ENCODE results near the gene TSHZ3.

Gene TSHZ3

DNA sequence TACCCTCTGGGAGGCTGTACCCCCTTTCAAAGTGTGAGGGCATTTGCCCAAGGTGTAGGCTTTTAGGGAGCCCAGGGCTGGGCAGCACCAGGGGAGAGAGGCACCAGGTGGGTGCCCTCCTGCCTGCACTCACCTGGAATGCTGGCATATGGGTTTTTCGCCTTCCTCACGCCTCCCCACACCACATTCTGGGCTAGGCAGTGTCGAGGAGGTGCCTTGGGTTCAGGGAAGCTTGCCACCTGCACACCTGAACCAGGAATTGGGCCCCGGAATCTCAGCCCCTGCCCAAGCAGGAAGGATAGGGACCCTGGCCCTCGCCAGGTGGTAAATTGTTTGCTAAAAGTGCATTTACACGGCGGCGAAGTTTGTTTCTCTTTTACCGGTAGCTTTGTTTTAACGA is 5.1 kb upstream of the TSHZ3 start:
- DNase-seq (ENCODE audit: extremely low read depth in 1 of 2, low read depth in 1 of 2), result no peak

DNA sequence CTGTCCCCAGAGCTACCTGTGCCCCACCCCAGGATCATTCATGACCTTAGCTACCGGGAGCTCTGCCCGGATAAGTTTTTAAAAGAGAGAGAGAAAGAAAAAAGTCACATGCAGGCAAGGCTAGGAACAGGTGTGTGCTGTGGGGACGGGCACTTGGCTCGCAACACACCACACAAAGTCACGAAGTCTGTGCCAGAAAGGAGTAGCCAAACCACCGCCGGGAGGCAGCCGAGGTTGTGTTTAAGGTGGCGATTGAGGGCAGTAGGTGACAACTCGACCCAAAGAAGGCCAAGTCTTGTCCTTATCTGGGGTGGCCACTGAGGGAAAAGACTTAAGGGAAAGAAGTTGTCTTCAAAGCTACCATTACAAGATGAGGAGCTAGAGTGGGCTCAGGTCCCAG is 4.6 kb upstream of the TSHZ3 start:
- no peak for DNase-seq (ENCODE audit: extremely low read depth in 1 of 2, low read depth in 1 of 2)

DNA sequence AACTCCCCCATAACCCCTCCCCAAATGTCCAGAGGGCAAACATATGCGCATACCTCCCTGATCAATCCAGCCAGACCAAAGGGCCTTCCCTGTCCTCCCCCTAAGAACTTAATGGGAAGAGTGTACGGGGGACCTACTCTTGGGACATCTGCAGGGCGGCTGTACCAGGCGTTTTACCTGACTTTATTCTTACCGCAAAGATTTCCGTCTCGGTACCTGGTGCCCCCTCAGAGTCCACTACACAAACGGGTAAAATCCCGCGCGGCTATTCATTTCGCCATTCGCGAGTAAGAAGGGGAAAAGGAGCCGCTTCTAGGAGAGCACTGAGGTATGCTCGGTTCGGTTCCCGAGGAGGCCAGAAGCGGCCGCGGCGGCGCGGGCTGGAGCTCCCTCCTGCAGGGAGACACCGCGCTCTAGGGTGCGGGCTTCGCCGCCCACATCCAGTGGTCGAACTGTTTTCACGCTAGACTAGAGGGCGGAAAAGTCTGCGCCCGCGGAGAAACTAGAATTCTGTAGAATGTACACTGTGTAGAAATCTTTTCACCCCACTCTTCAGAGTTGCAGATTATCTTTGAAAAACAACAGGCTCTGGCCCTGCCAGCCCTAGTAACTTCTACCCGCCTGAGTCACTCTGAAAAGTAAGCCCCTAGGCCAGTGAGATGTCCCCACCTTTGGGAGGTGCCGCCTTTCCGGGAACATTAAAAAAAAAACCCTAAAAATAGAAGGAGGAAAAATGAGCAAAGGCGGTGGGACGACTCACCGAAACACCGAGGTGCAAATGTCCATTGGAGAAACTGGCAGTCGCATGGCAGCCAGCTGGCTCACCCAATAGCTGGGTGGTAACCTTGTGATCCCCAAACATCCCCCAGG is 3.8 kb upstream of the TSHZ3 start:
- no peak for DNase-seq (ENCODE audit: extremely low read depth in 1 of 2, low read depth in 1 of 2)

DNA sequence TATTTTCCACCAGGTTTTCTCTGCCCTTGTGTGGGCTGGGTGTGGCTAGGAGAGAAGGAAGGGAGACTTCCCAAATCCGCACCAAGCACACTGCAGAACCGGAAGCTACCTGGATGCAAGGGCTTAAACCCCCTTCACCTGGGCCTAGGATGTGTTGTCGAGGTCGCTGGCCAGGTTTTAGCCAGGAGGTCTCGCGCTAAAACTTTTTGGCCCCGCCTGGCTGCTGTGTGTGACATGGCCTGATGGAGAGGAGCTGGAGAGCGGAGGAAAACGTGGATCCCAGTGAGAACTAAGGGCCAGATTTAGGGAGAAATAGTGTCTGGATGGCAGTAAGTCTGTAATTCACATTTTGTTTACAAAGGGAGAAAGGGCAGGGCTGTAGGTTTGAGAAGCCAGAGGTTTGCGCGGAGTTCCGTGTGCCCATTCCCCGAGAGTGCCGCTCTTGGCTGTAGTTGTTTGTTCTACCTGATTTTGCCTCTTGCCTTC is 3.1 kb upstream of the TSHZ3 start:
- DNase-seq (ENCODE audit: extremely low read depth in 1 of 2, low read depth in 1 of 2), result no peak

DNA sequence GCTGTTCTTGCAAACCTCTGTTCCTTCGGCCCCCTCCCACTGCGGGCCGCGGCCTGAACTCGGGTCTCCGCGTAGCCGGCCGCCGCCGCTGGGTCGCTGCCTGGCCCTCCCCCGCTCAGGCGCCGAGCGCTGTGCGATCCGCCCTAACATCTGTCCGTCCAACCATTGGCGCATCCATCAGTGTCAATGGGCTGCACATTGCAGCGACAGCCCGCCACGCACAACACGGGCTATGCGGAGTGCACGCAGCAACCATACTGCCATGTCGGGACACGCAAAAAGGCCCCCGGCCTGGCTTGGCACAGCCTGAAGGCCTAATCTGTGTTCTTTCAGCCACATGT is 2.6 kb upstream of the TSHZ3 start:
- no peak for DNase-seq (ENCODE audit: extremely low read depth in 1 of 2, low read depth in 1 of 2)

DNA sequence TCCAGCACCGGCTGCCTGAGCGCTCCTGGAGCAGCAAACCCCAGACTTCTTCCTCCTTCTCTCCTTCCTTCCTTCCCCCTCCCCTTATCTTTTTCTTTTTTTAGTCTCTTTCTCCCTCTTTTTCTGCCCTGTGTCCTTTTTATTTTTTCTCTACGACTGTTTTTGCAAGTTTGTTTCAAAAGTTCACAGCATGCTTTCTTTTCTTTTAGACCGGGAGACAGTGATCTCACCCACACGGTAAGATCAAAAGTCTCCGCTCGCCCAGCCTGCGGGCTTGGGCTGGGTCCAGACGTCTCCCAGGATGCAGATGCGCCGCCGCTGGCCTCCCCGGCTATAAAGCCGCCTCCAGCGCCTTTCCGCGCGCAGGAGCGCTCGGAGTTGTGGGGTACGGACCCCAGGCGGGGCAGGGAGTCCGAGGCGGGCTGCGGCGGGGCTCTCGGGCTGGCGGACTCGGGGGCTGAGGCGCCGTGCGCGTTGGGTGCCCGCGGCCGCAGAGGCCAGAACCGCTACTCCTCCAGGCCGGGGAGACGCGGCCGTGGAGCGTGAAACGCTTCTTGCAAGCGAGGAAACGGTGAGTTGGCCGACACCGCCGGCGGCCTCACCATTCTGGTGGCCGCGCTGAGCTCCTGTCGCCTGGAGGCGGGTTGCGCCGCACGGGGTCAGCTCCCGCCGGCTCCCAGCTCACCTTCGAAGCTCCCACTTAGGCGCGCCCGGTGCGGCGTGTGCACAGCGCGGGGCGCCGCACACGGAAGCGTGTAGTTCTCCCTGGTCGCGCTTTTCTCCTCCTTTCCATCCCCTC is 2.0 kb upstream of the TSHZ3 start:
- no peak for DNase-seq (ENCODE audit: extremely low read depth in 1 of 2, low read depth in 1 of 2)

DNA sequence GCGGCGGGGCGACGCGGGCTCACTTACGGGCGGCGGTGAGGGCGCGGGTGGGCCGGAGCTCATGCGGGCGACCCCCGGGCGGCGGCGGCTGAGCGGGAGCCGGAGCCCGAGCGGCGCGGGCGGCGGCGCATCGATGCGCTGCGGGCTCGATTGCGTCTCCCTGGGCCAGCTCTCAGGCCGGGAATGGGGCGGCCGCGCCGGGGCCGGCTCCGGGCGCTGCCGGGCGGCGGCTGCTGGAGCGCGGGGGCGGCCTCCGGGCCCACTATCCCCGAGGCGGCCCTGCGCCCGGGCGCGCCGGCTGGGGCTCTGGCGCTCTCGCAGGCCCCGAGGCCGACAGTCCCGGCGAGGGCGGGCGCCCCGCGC is 1.4 kb upstream of the TSHZ3 start:
- no peak for DNase-seq (ENCODE audit: extremely low read depth in 1 of 2, low read depth in 1 of 2)

DNA sequence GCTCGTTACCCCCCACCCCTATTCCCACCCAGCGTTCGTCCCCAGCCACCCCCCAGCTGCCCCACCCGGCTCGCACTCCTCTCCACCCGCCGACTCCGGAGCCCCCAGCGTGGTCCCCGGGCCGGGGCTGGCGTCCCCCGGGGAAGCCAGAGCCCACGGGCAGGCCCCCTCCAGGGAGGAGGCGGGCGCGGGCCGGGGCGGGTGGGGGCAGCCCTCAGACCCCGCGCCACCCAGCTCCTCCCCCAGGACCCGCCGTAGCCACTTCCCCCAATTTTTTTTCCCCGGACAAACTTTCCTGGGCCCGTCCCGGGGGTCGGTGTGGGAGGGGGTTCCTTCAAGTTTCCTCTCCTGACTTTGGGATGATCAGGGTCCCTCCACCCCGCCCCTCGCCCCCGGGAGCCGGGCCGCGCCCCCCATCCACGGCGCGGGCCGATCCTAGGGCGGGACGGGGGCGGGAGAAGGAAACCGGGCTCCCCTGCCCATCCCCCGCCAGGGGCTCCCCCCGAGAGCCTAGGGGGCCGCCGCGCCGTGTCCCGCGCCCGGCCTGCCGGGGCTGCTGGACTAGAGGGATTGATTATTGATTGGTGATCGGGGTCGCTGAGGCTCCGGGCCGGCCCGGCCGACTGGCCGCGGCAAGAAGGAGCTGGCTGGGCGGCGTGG is 927 bp upstream of the TSHZ3 start:
- no peak for DNase-seq (ENCODE audit: extremely low read depth in 1 of 2, low read depth in 1 of 2)

DNA sequence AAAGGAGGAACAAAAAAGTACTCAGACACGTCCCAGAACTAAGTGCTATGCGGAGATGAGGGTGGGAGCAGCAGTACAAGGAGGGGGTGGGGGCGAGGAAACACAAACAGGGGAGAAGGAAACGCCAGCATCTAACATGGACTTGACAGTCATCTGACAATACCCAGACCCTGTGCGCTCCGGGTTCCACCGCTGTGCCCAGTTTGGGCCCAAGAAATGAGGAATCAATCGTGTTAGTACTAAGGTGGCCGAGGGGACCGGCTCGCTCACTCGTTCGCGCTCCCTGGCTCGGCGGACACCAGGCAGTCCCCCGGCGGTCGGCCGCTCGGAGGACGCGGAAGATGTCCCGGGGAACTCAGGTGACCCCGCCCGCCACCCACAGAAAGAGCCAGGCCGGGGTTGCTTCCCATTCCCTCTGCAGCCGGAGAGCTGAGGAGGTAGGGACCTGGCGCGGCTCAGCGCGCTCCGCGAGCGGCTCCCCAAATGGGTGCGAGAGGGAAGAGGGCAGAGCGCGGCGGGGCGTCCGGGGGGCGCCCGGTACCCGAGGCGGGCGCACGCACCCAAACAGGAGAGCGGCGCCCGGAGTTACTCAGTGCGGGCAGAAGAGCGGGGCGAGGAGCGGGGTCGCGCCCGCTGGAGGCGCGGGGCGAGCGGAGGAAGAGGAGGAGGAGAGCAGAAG is 616 bp downstream of the TSHZ3 start:
- DNase-seq (ENCODE audit: extremely low read depth in 1 of 2, low read depth in 1 of 2), result no peak

DNA sequence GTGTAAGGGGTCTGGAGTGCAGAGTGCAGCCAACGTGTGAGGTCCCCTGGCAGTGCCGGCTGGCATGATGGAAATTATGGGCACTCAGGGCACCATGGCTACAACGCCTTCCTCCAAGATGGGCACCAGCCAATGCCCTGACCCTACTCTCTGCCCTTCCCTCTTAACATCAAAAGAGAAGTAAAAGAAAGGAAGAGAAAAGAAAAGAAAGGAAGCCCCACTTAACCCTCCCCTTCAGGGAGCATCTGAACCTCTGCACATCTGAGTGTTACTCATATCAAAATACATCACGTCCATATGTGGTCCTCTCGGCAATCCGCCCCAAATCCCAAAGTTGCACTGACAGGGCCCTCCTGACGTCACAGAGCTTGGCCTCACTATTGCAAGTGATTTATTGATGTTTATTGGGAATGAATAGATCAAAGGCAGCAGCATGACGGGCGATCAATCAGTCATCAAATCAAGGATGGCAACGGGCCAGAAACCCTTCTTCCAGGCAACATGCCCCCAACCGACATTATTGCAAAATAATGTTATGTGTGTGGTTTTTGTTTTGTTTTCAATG is 1.3 kb downstream of the TSHZ3 start:
- no peak for DNase-seq (ENCODE audit: extremely low read depth in 1 of 2, low read depth in 1 of 2)

DNA sequence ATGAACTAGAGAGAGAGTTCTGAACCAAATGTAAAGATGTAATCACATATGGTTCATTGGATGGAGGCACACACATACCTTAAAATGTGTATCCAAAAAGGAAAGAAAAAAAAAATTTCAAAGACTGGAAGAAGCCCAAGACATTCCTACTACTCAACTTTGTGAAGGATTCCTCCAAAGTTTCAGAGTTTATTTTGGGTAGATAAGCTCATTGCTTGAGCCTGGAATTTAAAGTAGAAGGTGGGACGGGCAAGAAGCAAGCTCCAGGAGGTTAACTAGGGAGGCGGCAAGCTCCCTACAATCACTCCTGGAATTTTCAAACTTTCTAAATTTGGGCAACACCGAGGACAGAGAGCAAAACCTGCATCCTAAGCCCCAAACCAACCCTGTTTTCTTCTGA is 1.9 kb downstream of the TSHZ3 start:
- no peak for DNase-seq (ENCODE audit: extremely low read depth in 1 of 2, low read depth in 1 of 2)

DNA sequence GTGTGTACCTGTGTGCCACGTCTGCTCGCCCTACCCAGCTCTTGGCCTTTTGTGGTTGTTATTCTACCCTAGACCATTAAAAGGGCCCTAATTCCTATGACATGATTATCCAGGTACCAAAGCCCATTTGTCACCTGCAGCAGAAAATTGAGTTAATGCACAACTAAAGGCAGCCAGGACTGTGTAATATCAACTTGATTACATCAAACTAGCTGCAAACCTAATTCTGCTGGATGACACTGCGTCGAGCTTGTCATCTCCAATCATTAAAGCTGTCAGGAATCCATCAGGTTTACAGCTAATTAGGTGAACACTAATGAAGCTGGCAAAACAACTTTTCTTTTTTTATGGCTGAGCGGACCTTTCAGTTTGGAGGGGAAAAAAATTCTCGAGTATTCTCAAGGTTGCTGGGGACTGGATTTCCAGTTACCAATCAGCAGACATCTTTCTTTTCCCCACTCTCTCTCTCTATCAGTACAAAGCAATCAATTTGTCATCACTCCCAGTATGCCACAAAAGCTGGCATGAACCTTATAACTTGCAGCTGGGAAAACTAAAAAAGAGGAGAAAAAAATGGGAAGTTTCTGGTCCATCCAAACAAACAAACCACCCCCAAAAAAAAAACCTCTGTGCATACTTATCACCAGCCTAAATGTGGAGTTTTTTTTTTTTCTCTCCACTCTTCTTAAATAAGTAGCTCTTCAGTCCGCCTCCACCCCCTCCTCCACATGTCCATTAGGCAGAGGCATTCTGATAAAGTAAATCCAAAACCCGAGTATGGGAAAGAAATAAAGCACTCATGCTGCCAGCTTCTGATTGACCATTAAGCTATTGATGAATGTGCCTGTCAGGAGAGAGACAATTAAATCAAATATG is 2.8 kb downstream of the TSHZ3 start:
- DNase-seq (ENCODE audit: extremely low read depth in 1 of 2, low read depth in 1 of 2), result no peak

DNA sequence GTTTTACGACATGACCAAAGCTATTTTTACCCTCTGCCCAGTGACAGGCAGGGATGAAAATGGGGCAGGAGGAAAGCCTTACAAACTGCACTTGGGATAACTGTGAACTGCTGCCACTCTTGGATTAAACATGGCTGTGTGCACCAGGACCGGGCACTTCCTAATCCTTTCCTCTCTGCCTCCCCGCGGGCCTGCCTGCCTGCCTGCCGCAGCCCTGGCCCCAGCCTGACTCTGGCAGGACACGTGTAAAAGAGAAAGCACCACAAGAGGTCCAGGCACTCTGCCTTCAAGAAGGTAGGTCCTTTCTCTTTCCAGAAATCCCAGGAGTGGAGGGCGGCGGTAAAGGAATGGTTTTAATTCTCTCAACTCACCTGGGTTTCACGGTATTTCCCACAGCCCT is 4.8 kb downstream of the TSHZ3 start:
- no peak for DNase-seq (ENCODE audit: extremely low read depth in 1 of 2, low read depth in 1 of 2)

DNA sequence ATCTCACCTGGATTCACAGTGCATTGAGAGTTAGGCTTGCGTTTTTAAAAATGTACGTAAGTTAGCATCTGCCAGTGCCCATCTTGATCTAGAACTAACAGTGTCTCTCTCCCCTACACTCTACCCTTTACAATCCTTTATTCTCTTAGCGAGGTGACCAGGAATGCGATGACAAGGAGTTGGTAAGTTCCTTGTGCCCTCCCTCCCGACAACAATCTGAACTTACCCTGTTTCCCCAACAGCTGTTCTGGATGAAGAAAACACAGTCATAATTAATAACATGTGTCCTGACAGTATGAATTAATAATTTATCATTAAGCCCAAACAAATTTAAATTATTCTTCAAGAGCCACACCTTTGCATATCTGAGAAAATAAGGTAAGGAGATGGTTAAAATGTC is 6.3 kb downstream of the TSHZ3 start:
- no peak for DNase-seq (ENCODE audit: extremely low read depth in 1 of 2, low read depth in 1 of 2)

DNA sequence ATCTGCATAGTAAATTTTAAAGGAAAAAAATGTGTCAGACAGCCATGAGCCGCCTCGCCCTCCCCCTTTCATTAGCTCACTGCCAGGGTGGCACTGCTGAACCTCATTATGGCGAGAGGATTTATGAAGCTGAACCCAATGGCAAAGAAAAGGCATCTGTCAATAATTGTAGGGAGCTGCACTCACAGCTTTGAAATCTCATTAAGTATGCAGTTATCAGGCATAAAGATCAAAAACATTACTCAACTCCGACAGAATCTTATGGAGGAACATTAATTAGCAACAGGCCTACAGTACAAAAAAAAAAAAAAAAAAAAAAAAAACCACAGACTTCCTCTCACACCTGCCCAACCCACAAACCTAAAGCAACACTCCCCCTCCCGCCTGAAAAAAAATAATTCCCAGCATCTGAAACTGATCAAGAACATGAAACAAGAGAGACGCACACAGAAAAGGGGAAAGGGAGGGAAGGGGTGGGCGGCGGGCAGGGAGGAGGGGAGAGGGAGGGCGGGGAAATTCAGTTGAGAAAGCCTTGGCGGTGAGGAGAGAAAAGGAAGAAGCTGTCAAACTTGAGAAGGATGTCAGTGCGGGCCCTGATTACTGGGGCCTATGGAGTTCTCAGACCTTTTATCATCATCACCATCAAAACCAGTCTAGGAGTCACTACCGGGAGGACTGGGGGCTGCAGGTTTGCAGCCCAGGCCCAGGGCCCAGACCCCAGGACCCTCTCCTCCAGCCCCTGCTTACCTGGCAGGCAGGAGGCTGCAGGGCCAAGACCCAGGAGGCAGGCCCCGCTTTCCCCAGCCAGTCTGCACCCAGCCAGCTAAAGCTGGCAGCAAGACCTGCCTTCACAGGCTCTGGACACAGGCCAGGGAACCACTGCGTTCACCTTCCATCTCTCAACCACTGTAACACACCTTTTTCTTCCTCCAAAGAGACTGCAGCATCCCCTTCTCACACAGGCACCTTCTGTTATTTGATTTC is 8.9 kb downstream of the TSHZ3 start:
- no peak for DNase-seq (ENCODE audit: extremely low read depth in 1 of 2, low read depth in 1 of 2)

DNA sequence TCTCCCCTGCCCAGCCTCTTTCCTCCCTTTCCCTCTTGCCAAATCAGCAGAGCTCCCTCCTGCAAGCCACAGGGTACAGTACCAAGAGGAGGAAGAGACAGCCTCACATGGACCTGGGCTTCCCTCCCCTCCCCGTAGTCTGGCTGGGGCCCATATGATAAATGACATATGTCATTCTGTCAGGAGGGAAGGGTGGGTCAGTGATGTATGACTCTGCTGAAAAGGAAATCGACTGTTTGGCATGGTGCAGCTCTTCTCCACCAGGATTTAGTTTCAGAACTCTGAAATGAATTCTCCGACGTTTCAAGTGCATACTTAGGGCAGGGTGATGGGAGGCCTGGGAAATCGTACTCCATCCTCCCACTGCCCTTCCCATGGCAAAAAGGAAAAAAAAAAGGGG is 9.8 kb downstream of the TSHZ3 start:
- DNase-seq (ENCODE audit: extremely low read depth in 1 of 2, low read depth in 1 of 2), result no peak

DNA sequence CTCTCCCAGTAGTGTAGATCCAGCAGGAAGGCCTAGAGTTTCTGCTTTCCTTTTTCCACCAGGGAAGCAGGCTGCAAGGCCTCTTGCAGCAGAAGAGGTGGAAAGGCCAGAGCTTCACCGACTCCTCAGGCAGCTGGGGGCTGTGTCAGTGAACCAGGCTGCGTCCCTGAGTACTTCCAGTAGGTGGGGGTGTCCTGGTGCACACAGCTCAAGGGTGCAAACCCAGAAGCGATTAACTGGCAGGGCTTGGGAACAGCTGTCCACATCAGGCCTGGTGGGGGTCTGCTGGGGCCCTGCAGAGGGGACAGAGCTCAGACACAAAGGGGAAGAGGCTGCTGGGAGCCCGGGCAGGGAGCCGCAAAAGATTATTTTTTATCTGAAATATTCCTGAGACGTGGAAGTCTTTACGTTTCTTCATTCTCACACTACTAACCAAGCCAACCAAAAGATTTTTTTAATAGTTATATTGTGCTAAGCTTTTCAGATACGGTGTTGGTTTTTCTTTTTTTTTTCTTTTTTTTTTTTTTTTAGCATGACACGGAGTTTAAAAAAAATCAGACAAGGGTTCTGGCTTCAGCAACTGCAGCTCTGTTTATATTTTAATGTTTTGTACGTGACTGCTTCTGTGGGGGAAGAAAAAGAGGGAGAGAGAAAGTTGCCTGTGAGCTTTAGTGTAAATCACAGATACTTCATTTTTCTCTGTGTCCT is 11.0 kb downstream of the TSHZ3 start:
- no peak for DNase-seq (ENCODE audit: extremely low read depth in 1 of 2, low read depth in 1 of 2)

Measured in stimulated activated CD8-positive, alpha-beta memory T cell treated with anti-CD3 and anti-CD28 coated beads, Interleukin-7, amount 100 ng/mL, for 48 hours (primary cell).